ENCODE results near the gene TEKT2.

TEKT2 gene

GRCh38 chr1:36088577-36089392 is 4.9 kb downstream of the TEKT2 start, which contains the start of gene ADPRS (continued):
- no peak for TF ChIP-seq ZNF624 (tag by site-specific recombination; IDR thresholded peaks at IDR 0.05)
- peak; percentile 96 for TF ChIP-seq ZNF660 (tag by site-specific recombination; IDR thresholded peaks at IDR 0.05)
- TF ChIP-seq KLF16 (tag by site-specific recombination; IDR thresholded peaks at IDR 0.05), result peak; percentile 96
- TF ChIP-seq ZNF302 (tag by site-specific recombination; IDR thresholded peaks at IDR 0.05; ENCODE audit: low read depth), result no peak
- TF ChIP-seq ZNF18 (tag by site-specific recombination; IDR thresholded peaks at IDR 0.05), result peak; percentile 55; the same call in 1 of the 2 replicates
- no peak for TF ChIP-seq ZNF16 (tag by site-specific recombination; IDR thresholded peaks at IDR 0.05; ENCODE audit: low read depth)
- 0 out of 2 replicates have a peak, but pooled peaks have one; percentile 40 for TF ChIP-seq BCL11A (tag by site-specific recombination; IDR thresholded peaks at IDR 0.05; ENCODE audit: low read depth)
- TF ChIP-seq PATZ1 (tag by site-specific recombination; IDR thresholded peaks at IDR 0.05), result peak; percentile 67
- TF ChIP-seq, protein P1, sequence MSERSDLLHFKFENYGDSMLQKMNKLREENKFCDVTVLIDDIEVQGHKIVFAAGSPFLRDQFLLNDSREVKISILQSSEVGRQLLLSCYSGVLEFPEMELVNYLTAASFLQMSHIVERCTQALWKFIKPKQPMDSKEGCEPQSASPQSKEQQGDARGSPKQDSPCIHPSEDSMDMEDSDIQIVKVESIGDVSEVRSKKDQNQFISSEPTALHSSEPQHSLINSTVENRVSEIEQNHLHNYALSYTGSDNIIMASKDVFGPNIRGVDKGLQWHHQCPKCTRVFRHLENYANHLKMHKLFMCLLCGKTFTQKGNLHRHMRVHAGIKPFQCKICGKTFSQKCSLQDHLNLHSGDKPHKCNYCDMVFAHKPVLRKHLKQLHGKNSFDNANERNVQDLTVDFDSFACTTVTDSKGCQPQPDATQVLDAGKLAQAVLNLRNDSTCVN (tag by site-specific recombination; optimal IDR thresholded peaks at IDR 0.05), result peak; percentile 99
- TF ChIP-seq, protein P2, sequence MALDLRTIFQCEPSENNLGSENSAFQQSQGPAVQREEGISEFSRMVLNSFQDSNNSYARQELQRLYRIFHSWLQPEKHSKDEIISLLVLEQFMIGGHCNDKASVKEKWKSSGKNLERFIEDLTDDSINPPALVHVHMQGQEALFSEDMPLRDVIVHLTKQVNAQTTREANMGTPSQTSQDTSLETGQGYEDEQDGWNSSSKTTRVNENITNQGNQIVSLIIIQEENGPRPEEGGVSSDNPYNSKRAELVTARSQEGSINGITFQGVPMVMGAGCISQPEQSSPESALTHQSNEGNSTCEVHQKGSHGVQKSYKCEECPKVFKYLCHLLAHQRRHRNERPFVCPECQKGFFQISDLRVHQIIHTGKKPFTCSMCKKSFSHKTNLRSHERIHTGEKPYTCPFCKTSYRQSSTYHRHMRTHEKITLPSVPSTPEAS (tag by site-specific recombination; IDR thresholded peaks at IDR 0.05), result peak; percentile 22; the same call in 1 of the 2 replicates
- TF ChIP-seq ZNF621 (tag by site-specific recombination; IDR thresholded peaks at IDR 0.05), result no peak
- peak; percentile 45; the same call in 1 of the 2 replicates for TF ChIP-seq WT1 (tag by site-specific recombination; IDR thresholded peaks at IDR 0.05)
- TF ChIP-seq YY1 (tag by site-specific recombination; IDR thresholded peaks at IDR 0.05), result peak; percentile 99
- TF ChIP-seq ZNF626 (tag by site-specific recombination; IDR thresholded peaks at IDR 0.05), result no peak; the same call in 1 of the 2 replicates
- peak; percentile 60; the same call in 1 of the 2 replicates for TF ChIP-seq ZBTB21 (tag by site-specific recombination; IDR thresholded peaks at IDR 0.05)
- TF ChIP-seq, protein P3, sequence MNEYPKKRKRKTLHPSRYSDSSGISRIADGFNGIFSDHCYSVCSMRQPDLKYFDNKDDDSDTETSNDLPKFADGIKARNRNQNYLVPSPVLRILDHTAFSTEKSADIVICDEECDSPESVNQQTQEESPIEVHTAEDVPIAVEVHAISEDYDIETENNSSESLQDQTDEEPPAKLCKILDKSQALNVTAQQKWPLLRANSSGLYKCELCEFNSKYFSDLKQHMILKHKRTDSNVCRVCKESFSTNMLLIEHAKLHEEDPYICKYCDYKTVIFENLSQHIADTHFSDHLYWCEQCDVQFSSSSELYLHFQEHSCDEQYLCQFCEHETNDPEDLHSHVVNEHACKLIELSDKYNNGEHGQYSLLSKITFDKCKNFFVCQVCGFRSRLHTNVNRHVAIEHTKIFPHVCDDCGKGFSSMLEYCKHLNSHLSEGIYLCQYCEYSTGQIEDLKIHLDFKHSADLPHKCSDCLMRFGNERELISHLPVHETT (tag by site-specific recombination; IDR thresholded peaks at IDR 0.05), result peak; percentile 94
- 0 out of 2 replicates have a peak, but pooled peaks have one; percentile 66 for TF ChIP-seq ZBTB7A (tag by site-specific recombination; IDR thresholded peaks at IDR 0.05; ENCODE audit: low read depth)
- no peak for TF ChIP-seq ZNF221 (tag by site-specific recombination; IDR thresholded peaks at IDR 0.05; ENCODE audit: borderline replicate concordance)
- peak; percentile 83; the same call in 1 of the 2 replicates for TF ChIP-seq SCRT1 (tag by site-specific recombination; IDR thresholded peaks at IDR 0.05; ENCODE audit: borderline replicate concordance)
- TF ChIP-seq OSR2 (tag by site-specific recombination; IDR thresholded peaks at IDR 0.05), result peak; percentile 21; the same call in 1 of the 2 replicates
- TF ChIP-seq ZNF350 (tag by site-specific recombination; IDR thresholded peaks at IDR 0.05), result no peak
- no peak for TF ChIP-seq ZNF530 (tag by site-specific recombination; IDR thresholded peaks at IDR 0.05; ENCODE audit: low read depth)
- TF ChIP-seq, protein P4, sequence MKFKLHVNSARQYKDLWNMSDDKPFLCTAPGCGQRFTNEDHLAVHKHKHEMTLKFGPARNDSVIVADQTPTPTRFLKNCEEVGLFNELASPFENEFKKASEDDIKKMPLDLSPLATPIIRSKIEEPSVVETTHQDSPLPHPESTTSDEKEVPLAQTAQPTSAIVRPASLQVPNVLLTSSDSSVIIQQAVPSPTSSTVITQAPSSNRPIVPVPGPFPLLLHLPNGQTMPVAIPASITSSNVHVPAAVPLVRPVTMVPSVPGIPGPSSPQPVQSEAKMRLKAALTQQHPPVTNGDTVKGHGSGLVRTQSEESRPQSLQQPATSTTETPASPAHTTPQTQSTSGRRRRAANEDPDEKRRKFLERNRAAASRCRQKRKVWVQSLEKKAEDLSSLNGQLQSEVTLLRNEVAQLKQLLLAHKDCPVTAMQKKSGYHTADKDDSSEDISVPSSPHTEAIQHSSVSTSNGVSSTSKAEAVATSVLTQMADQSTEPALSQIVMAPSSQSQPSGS (tag by site-specific recombination; IDR thresholded peaks at IDR 0.05; ENCODE audit: low read depth), result no peak
- no peak for TF ChIP-seq MZF1 (tag by site-specific recombination; IDR thresholded peaks at IDR 0.05; ENCODE audit: borderline replicate concordance)
- TF ChIP-seq ZNF335 (tag by site-specific recombination; conservative IDR thresholded peaks at IDR 0.05), result peak; percentile 58; the same call in 1 of the 2 replicates
- peak; percentile 93 for TF ChIP-seq ZFHX2 (tag by site-specific recombination; conservative IDR thresholded peaks at IDR 0.05)

All from HEK293 (cell line).